NCI-H1105 (cell line): Measurements from ENCODE around the gene EMILIN3.

Experiments used
- DNase-seq: peaks from one replicate; lab custom pipeline; 2025; lab: John Stamatoyannopoulos, UW

EMILIN3 gene, protein sequence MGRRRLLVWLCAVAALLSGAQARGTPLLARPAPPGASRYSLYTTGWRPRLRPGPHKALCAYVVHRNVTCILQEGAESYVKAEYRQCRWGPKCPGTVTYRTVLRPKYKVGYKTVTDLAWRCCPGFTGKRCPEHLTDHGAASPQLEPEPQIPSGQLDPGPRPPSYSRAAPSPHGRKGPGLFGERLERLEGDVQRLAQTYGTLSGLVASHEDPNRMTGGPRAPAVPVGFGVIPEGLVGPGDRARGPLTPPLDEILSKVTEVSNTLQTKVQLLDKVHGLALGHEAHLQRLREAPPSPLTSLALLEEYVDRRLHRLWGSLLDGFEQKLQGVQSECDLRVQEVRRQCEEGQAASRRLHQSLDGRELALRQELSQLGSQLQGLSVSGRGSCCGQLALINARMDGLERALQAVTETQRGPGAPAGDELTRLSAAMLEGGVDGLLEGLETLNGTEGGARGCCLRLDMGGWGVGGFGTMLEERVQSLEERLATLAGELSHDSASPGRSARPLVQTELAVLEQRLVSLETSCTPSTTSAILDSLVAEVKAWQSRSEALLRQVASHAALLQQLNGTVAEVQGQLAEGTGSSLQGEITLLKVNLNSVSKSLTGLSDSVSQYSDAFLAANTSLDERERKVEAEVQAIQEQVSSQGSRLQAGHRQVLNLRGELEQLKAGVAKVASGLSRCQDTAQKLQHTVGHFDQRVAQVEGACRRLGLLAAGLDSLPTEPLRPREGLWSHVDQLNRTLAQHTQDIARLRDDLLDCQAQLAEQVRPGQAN

GRCh38 chr20:41366546-41367392 is at the start of gene EMILIN3:
TSS of gene EMILIN3 (minus strand) at chr20:41366818. CDS start at chr20:41366634, 184 bp downstream.
- no peak for DNase-seq

DNA sequence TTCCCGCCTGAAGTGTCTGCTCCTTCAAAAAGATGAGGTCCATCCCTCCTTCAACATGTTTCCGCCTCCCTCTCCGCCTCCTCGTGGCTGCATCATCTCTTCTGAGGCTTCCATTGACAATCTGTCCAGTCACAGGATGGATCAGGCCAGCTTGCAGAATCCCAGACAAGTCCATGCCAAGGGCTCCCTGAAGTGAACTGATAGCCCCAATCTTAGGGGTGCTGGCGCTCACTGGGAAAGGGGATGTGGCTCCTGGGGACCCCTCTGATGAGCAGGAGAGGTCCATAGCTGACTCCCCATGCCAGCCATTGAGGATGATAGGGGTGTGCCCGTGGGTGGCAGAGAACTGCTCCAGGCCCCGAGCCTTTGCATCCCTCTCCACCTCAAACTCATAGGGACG is 48.6 kb upstream of the EMILIN3 start:
- no peak for DNase-seq

- no peak for DNase-seq
These were observed 46.6 kb upstream of the EMILIN3 start for GRCh38 chr20:41413169-41413568.

DNA sequence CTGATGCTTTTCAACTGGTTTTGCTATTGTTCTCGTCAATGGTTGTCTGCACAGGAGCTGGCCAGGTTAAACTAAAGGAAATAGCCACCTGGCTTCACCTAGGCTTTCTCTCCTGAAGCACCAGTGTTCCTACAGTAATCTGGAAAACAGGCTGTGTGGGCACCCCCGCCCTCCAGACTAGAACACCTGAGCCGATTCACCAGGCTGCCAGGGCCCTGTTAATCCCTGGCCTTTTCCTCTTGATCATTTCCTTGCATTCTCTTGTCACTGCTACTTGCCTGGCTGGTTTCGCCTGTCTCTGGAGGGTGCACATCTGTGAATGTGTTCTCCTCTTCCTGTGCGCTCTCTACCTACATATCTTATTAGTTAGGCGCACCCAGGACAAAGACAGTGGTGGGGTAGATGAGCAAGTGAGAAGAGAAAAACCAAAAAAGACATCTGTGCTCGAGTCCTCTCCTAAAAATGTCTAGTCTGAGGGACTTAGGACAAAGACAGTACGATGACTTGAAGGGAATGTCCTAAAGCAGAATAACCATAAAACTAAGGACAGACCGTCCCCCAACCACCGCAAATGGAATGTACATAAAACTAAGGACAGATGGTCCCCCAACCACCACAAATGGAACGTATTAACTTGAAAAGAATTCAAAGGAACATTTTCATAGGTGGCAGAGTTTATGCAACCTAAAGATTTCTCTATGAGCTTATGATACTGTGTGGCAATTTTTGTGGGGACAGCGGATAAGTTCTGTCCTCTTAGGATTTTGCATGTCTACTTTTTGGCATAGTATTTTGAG is 45.9 kb upstream of the EMILIN3 start:
- no peak for DNase-seq

GRCh38 chr20:41411391-41411847 is 44.8 kb upstream of the EMILIN3 start:
- no peak for DNase-seq

DNA sequence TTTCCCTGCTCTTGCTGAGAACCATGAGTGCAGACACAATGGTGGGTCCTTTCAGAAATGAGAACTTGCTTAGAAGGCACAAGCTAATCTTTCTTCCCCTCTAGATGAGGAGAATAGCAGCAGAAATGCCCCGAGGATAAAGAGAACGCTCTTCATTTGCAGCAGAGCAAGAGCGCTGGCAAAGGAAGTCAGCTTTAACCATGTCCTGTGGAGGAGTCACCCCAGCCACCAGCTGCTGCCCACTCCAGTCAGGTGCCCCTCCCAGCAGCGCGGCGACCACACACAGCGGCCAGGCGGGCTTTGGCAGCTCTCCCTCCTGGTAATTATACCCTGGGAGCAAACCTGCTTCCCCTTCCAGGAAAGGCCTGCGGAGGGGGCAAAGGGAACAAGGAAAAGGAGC is 42.4 kb upstream of the EMILIN3 start:
- peak; percentile 84 for DNase-seq

DNA sequence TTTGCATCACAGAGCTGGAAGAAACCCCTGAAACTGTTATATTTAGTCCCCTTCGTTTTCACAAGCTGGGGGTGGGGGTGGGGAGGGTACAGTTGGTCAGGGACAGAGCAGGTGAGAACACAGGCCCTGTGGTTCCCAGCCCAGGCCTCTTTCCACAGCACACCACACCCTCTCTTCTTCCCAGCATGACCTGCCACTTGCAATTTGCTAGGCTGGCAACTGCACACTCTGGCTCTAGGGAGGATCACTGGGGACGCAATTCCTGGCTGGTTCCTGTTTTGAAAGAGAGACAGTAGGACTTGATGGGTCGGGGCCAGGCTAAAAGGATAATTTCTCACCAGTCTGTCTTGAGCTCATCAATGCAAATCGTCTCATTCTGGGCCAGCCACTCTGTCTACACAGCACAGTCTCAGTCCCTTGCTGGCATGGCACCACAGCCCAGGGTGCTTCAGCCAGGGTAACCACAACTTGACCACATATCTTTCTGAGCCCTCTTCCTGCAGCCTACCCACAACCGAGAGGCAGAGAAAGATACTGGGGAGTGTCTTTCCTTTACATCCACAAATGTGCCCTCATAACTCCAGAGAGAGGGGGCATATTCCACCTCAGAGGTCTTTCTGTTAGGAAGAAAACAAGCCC is 41.7 kb upstream of the EMILIN3 start:
- no peak for DNase-seq

DNA sequence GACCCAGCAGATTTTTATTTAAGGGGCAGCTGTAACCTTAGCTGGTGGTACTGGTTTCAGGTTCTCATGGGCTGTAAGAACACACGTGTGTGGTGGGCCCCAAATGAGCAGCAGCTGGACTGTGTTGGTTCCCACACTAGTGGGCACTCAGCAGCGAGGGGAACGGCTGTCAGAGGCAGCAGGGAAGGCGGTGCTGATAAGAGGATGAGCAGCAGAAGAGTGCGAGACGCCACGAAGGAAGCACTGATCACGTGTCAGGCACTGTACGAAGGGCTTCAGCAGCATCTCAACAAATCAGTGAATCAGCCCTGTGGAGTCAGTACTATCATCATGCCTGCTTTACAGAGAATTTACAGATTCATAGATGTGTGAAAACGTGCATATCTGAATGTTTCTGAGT is 41.0 kb upstream of the EMILIN3 start:
- DNase-seq: no peak

DNA sequence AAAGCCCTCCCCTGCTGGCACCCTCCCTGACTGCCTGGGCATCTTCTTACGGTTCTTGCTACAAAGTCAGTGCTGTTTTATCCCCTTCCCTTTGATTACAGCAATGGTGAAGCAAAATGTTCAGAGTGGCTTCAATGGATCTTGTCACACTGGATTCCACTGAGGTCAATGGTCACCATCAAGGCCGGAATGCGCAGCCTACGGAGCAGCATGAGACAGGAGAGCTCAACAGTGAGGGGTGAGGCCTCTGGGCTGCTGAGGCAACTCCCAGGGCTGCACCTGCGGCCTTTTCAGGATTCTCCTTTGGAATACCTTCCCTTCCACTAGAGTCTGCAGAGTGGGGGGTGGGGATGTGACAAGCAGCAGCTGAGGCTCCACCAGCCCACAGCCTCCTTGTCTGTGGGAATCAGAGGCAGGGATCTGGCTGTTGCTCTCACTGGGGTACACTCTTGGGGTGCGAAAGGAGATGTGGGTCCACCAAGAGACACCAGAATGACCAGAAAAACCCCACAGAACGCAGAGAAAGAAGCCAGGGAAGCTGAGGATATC is 40.4 kb upstream of the EMILIN3 start:
- DNase-seq: no peak

DNA sequence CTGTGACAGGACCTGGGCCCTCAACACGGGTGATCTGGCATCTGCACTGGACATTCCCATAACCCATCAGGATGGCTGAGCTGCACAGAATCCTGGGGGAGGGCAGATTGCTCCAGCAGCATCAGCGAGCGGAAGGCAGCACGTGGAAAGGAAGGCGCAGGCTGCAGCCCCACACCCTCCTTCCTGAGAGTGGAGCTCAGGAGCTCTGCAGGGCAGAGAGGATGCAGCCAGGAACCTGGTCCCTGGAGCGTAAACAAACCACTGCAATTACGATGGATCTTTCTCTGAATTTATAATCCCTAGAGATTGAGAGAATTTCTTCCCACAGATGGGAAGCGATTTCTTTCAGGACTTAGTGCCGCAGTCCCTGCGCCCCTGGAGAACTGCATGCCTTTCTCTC is 39.7 kb upstream of the EMILIN3 start:
- no peak for DNase-seq

GRCh38 chr20:41405436-41405835 is 38.8 kb upstream of the EMILIN3 start:
- no peak for DNase-seq

DNA sequence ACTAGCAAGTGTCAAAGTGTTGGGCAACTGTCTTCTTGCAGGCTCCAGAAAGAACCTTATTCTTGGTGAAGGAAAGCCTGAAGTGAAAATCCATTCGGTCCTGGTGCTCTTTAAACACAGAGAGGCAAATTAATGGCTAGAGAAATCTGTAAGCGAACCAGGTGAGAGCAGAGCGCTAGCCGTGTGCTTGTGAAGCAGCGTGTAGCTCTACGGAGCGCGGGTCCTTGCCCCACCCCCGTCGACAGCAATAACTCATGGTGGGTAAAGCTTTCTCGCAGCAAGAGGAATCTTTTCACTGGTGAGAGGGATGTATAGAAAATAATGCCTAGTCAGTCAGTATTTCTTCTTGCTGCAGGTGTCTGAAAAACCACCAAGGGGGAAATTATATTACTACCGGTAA is 37.0 kb upstream of the EMILIN3 start:
- no peak for DNase-seq

GRCh38 chr20:41398408-41398807 is 31.8 kb upstream of the EMILIN3 start:
- no peak for DNase-seq

DNA sequence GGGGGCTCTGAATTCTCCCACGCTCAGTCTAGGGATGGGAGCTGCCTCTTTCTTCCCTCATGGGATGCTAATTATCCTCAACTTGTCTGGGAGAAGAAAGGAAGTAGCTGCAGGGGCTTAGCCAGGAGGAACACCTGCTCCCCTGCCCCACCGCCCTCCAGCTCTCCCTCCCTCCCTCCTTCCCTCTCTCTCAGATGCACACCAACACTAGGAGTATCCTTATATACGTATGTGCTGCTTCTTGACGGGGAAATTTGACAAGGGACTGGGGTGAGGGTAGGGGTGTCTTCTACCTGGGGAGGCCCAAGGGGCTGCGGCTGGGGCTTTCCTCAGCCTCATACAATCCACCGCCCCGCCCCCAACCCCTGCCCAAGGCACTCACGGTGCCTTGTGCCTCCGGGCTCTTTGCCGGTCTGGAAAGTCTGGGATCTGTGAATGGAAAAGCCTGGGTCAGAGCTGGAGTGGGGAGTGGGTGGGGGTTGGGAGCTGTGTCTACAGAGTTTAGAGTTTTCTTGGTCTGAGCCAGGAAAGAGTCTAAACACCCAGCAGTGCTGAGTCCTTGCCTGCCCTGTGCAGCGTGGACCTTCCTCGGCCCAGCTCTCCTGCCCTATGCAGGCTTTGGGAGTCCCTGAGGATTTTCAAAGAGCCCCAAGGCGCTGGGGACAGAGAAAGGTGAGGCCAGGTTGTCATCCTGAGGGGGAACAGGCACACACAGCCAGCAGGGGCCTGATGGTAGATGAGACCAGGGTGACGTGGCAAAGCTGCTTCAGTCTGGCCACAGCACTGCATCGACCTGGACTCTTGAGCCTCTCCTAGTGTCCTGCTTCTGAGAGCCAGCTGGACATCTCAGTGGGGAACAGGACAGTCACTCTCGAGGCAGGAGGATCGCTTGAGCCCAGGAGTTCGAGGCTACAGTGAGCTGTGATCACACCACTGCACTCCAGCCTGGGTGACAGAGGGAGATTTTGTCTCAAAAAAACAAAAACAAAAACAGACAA is 29.3 kb upstream of the EMILIN3 start:
- peak; percentile 26 for DNase-seq

GRCh38 chr20:41394931-41395666 is 28.5 kb upstream of the EMILIN3 start:
- DNase-seq: no peak

- DNase-seq: no peak
These were observed 27.5 kb upstream of the EMILIN3 start for GRCh38 chr20:41394081-41394480.

DNA sequence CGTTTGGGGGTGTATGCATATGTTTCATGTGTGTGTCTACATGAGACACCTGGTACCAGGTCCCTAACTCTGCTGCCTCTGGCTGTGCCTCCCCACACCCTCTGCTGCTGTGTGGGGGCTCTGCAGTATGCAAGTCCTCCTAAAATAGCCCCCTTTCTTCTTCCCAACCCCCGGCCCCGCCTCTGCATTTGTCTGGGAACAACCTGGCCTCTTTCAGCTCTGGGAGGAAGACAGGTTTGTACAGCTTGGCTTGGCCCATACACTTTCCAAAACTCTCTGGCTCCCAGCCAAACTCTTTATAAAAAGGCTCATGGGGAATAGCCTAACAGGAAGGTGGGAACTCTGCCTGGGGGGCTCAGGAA is 27.1 kb upstream of the EMILIN3 start:
- no peak for DNase-seq

DNA sequence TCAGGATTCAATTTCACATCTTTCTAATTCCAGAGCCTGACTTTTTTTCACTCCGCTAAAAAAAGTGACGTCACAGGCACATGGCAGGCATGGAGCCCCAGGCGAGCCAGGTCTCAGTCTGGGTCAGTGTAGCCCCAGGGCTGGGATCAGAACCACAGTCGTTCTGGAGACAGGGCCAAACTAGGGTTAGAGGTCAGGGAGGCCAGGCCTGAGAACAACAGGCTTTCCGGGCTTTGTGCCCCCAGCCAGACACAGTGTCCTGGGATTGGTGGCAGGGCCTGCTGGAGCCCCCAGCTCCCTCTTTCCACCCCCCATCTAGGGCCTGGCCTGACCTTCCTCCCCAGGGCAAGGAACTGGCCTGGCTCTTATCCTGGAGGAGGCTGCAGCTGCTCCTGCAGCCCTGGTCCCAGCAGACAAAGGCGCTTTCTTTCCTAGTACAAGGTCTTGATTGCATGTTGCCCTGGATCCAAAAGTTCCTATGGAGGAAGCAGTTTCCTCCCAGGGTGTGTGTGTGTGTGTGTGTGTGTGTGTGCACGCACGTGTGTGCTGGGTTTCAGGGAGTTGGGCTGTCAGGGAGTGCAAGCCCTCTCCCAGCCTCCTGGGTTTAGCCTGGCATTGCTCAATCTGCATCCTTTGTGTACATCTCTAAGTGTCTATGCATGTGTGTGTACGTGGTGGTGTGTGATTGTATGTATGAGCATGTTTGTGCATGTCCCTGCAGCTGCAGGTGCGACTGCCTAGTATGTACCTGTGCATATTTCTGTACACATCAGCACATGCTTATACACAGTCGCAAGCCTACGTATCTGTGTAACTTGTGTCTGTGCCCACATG is 26.5 kb upstream of the EMILIN3 start:
- no peak for DNase-seq
